K562 (cell line): ENCODE measurements around the gene IARS1. TPM values are rescaled to one million over a fixed set of nuclear protein-coding genes. Genes with fewer than 3 reads are reported as not detected.

Experiments
- ADNP ChIP-seq: fragments of 200-800 bp; sonication (Bioruptor generic); IDR thresholded peaks from 2 replicates; pipeline ENCODE4 v1.6.1; 2016; ENCODE audit warnings: missing genetic modification characterization, missing compliant biosample characterization
- ETS2 ChIP-seq: IDR thresholded peaks from 2 replicates; pipeline ENCODE4 v1.6.1; 2016; ENCODE audit warnings: borderline replicate concordance, missing genetic modification characterization, mild to moderate bottlenecking, moderate library complexity, missing compliant biosample characterization; ENCODE audit not compliant: poor library complexity, severe bottlenecking
- HDAC3 ChIP-seq: fragments of 450-650 bp; IDR thresholded peaks from 2 replicates; pipeline ENCODE4 v1.6.1; 2018; ENCODE audit warnings: borderline replicate concordance, mild to moderate bottlenecking, moderate library complexity; ENCODE audit not compliant: partially characterized antibody
- KAT7 ChIP-seq: sonication (generic); formaldehyde crosslinking; IDR thresholded peaks from 2 replicates; pipeline ENCODE4 v1.8.0; 2022; ENCODE audit warnings: missing genetic modification reagents, mild to moderate bottlenecking, borderline replicate concordance
- MTA2 ChIP-seq: fragments of 450-650 bp; IDR thresholded peaks from 2 replicates; pipeline ENCODE4 v1.6.1; 2016; ENCODE audit warnings: low read depth
- RFX1 ChIP-seq: fragments of 450-650 bp; IDR thresholded peaks from 2 replicates; pipeline ENCODE4 v1.6.1; 2016; ENCODE audit warnings: mild to moderate bottlenecking, moderate library complexity
- STAT6 ChIP-seq: sonication (generic); formaldehyde crosslinking; IDR thresholded peaks from 2 replicates; pipeline ENCODE4 v1.8.1; 2023; ENCODE audit warnings: mild to moderate bottlenecking, missing genetic modification reagents
- VEZF1 ChIP-seq: fragments of 200-800 bp; sonication (Bioruptor generic); IDR thresholded peaks from 2 replicates; pipeline ENCODE4 v1.6.1; 2017; ENCODE audit warnings: missing genetic modification characterization, missing compliant biosample characterization
- ZBTB40 ChIP-seq, 2 experiments: fragments of 450-650 bp in 1 of 2; sonication (generic) in 1 of 2; formaldehyde crosslinking in 1 of 2; IDR thresholded peaks; 2 replicates each; pipeline versions ENCODE4 v1.7.1 to v1.9.0; 2016 to 2022; ENCODE audit warnings: inconsistent platforms in 1 of 2, mild to moderate bottlenecking in 1 of 2, missing genetic modification reagents in 1 of 2
- ZNF395 ChIP-seq: fragments of 200-800 bp; sonication (Bioruptor generic); IDR thresholded peaks from 2 replicates; pipeline ENCODE4 v1.6.1; 2017; ENCODE audit warnings: missing genetic modification characterization, missing compliant biosample characterization
- polyA plus RNA-seq, 8 experiments: library from polyadenylated mRNA; depleted of rRNA in 4 of 8; stranded (reverse) in 5 of 8; unstranded in 3 of 8; fragments of >200 nt; fragmentation: Nextera tagmentation in 2 of 8; fragmentation: Illumina TruSeq in 1 of 8; extraction: Ambion mirVana in 2 of 8; extraction: Trizol in 1 of 8; gene quantifications; 2 replicates each; pipeline versions ENCODE4 v1.2.1 to v1.2.3, GENCODE V29; 2011 to 2014; ENCODE audit warnings: inconsistent platforms in 1 of 8, missing spikeins in 1 of 8
- total RNA-seq, 7 experiments: library from RNA; depleted of rRNA in 6 of 7; stranded (reverse); fragments of >200 nt in 6 of 7; fragmentation: Illumina TruSeq in 2 of 7; extraction: Trizol in 2 of 7; gene quantifications; 2 replicates each; pipeline versions ENCODE4 v1.2.1 to v1.2.3, GENCODE V29; 2011 to 2021; ENCODE audit warnings: low replicate concordance in 1 of 7

IARS1 gene
- total and polyA plus RNA-seq, 9 of the 15 experiments (the other 6 are each of a cell fraction or from before 2014, with no cell fraction given) = 119 to 371 (median 234) TPM

GRCh38 chr9:92293075-92293354 lies 482 bp downstream of the IARS1 start (continued):
- TF ChIP-seq ETS2 (no peak), STAT6 (CRISPR knock-in tag) (no peak), RFX1 (peak; percentile 11; the same call in 1 of the 2 replicates), MTA2 (no peak), ZNF395 (0 out of 2 replicates have a peak, but pooled peaks have one; percentile 3), HDAC3 (no peak), KAT7 (CRISPR knock-in tag) (peak; percentile 74; the same call in 1 of the 2 replicates), VEZF1 (no peak), ZBTB40 (IDR thresholded peaks at IDR 0.05) (peak; percentile 33; the same call in 1 of the 2 replicates), ZBTB40 (CRISPR knock-in tag; IDR thresholded peaks at IDR 0.05) (no peak), ADNP (no peak)
